ENCODE measurements around the gene SET. TPM values are rescaled to one million over a fixed set of nuclear protein-coding genes. Genes with fewer than 3 reads are reported as not detected.

The SET gene
- total and polyA plus RNA-seq, 12 donors: 62.1 to 352 (median 184) TPM

- intact Hi-C loops (cut with DNase I): no loop called here
- TF ChIP-seq CTCF (IDR thresholded peaks at IDR 0.05): no peak
- peak in 1 of 2 donors; percentile 67 for TF ChIP-seq POLR2A (IDR thresholded peaks at IDR 0.05)
- H3K4me1 ChIP-seq (replicated peaks in 1 of 2): peaks cover 9 to 17% of the 10 kb centered on the region in 2 donors
- no peaks in the 10 kb centered on the region for H3K36me3 ChIP-seq (replicated peaks in 1 of 2)
- 26 to 39% (median 35%) methylated on average over 14 to 15 of the region's 15 CpGs for WGBS, 4 donors
- no peaks in the 10 kb centered on the region for H3K9me3 ChIP-seq (replicated peaks in 1 of 3)
- peak overlapping the region; percentile 15 to 89 (median 73) for H3K27ac ChIP-seq
- H3K4me3 ChIP-seq: peak overlapping the region in 2 of 4 donors; percentile 50 to 72
- peak; percentile 56 to 86 (median 76) for DNase-seq
- no peaks in the 10 kb centered on the region for H3K27me3 ChIP-seq
These were observed 4.5 kb upstream of the SET start for GRCh38 chr9:128684325-128685199.

GRCh38 chr9:128685636-128686489 lies 3.2 kb upstream of the SET start:
- intact Hi-C loops (cut with DNase I): no loop called here
- no peak for DNase-seq
- Histone ChIP-seq H3K27ac (peak overlapping the region in 3 of 5 donors; percentile 57 to 89 (median 73)), H3K9me3 (replicated peaks in 1 of 3) (no peaks in the 10 kb centered on the region), H3K4me1 (replicated peaks in 1 of 2) (peaks cover 17 to 23% of the 10 kb centered on the region in 2 donors), H3K4me3 (no peak overlapping the region), H3K36me3 (replicated peaks in 1 of 2) (no peaks in the 10 kb centered on the region), H3K27me3 (no peaks in the 10 kb centered on the region)
- WGBS, 4 donors: 59 to 75% (median 64%) methylated on average over 17 of the region's 17 CpGs
- TF ChIP-seq POLR2A (IDR thresholded peaks at IDR 0.05) (no peak), CTCF (IDR thresholded peaks at IDR 0.05) (no peak)

GRCh38 chr9:128687453-128687852 lies 1.6 kb upstream of the SET start:
- intact Hi-C loops (cut with DNase I): no loop called here
- no peaks in the 10 kb centered on the region for H3K9me3 ChIP-seq (replicated peaks in 1 of 3)
- H3K4me3 ChIP-seq: no peak overlapping the region
- TF ChIP-seq CTCF (IDR thresholded peaks at IDR 0.05): no peak
- no peak for TF ChIP-seq POLR2A (IDR thresholded peaks at IDR 0.05)
- peak overlapping the region in 2 of 5 donors; percentile 95 to 100 for H3K27ac ChIP-seq
- 93 to 95% (median 94%) methylated on average over 4 of the region's 4 CpGs for WGBS, 4 donors
- peaks cover 26 to 28% of the 10 kb centered on the region in 2 donors for H3K4me1 ChIP-seq (replicated peaks in 1 of 2)
- peaks cover 0 to 11% of the 10 kb centered on the region in 2 donors for H3K36me3 ChIP-seq (replicated peaks in 1 of 2)
- no peak for DNase-seq
- no peaks in the 10 kb centered on the region for H3K27me3 ChIP-seq

- Histone ChIP-seq H3K9me3 (replicated peaks in 1 of 3) (no peaks in the 10 kb centered on the region), H3K4me1 (replicated peaks in 1 of 2) (peaks cover 26% of the 10 kb centered on the region in 2 donors), H3K27me3 (no peaks in the 10 kb centered on the region), H3K36me3 (replicated peaks in 1 of 2) (peaks cover 0 to 30% of the 10 kb centered on the region in 2 donors), H3K4me3 (peak overlapping the region in 2 of 4 donors; percentile 60 to 99), H3K27ac (peak overlapping the region; percentile 65 to 100 (median 95))
- DNase-seq: peak in 6 of 7 donors; percentile 58 to 73 (median 64)
- WGBS, 4 donors: 0 to 1% (median 1%) methylated on average over 24 to 80 of the region's 80 CpGs; no CpG with 5 or more reads in 1 of the 4 donors
- TF ChIP-seq POLR2A (IDR thresholded peaks at IDR 0.05) (no peak), CTCF (IDR thresholded peaks at IDR 0.05) (no peak)
- intact Hi-C loops (cut with DNase I): no loop called here
These were observed 312 bp downstream of the SET start for GRCh38 chr9:128689293-128689774.

Measured in adrenal gland (tissue), 12 donors.